22Rv1 (cell line): Measurements from ENCODE around the gene RAP1GAP.

Source experiments
- H3K27ac ChIP-seq: fragments of 450-650 bp; 2 replicates; pipeline ENCODE4 v1.5.1; 2017
- CTCF ChIP-seq: fragments of 450-650 bp; IDR thresholded peaks from 2 replicates; pipeline ENCODE4 v1.5.1; 2017; ENCODE audit warnings: mild to moderate bottlenecking
- ZFX ChIP-seq: fragments of 450-650 bp; IDR thresholded peaks from 2 replicates; pipeline ENCODE4 v1.6.1; 2017; ENCODE audit warnings: antibody characterized with exemption, borderline replicate concordance

RAP1GAP gene

GRCh38 chr1:21634806-21635535, 34.2 kb downstream of the RAP1GAP start:
- H3K27ac ChIP-seq: peak overlapping the region; percentile 80
- TF ChIP-seq CTCF: no peak
- no peak for TF ChIP-seq ZFX

- H3K27ac ChIP-seq: peak overlapping the region; percentile 80
- TF ChIP-seq ZFX: no peak
- TF ChIP-seq CTCF: no peak
These were observed 35.0 kb downstream of the RAP1GAP start for GRCh38 chr1:21633992-21634805.

- TF ChIP-seq ZFX (no peak), CTCF (no peak)
- peak overlapping the region; percentile 80 for H3K27ac ChIP-seq
These were observed 35.9 kb downstream of the RAP1GAP start for GRCh38 chr1:21633141-21633755.

- no peak for TF ChIP-seq ZFX
- TF ChIP-seq CTCF: no peak
- H3K27ac ChIP-seq: peak overlapping the region; percentile 80
These were observed 36.9 kb downstream of the RAP1GAP start for GRCh38 chr1:21631944-21632887.

- peak overlapping the region; percentile 80 for H3K27ac ChIP-seq
These were observed 37.6 kb downstream of the RAP1GAP start for GRCh38 chr1:21631590-21631943.

GRCh38 chr1:21630571-21631343, 38.4 kb downstream of the RAP1GAP start:
- no peak for TF ChIP-seq CTCF
- TF ChIP-seq ZFX: no peak
- H3K27ac ChIP-seq: no peak overlapping the region

- H3K27ac ChIP-seq: no peak overlapping the region
- TF ChIP-seq CTCF: no peak
These were observed 39.2 kb downstream of the RAP1GAP start for GRCh38 chr1:21629971-21630370.
